ENCODE measurements around the gene EFCAB11. TPM values are rescaled to one million over a fixed set of nuclear protein-coding genes. Genes with fewer than 3 reads are reported as not detected.

EFCAB11 gene
- total and polyA plus RNA-seq, 9 of the 15 experiments (the other 6 are each of a cell fraction or from before 2014, with no cell fraction given) = 13.4 to 37.9 (median 17.4) TPM

DNA sequence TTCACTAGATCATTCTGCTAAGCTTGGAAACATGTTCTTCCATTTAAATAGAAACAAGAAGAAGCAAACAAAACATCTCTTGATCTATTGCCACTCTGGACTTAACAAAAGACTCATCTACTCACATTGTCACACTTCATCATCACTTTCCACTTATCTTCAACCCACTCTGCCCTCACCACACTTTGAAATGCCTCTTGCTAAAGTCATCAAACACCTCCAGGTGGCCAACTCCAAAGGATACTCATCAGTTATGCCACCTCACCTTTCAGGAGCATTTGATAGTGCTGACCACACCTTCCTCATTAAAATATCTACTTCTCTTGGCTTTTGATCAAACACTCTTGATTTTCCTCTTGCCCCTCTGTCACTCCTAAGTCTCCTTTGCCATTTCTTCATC is 7.2 kb downstream of the EFCAB11 start (continued):
- TF ChIP-seq, protein P1, sequence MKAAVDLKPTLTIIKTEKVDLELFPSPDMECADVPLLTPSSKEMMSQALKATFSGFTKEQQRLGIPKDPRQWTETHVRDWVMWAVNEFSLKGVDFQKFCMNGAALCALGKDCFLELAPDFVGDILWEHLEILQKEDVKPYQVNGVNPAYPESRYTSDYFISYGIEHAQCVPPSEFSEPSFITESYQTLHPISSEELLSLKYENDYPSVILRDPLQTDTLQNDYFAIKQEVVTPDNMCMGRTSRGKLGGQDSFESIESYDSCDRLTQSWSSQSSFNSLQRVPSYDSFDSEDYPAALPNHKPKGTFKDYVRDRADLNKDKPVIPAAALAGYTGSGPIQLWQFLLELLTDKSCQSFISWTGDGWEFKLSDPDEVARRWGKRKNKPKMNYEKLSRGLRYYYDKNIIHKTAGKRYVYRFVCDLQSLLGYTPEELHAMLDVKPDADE (conservative IDR thresholded peaks at IDR 0.05; ENCODE audit: control insufficient read depth, low read depth, low read length) = no peak
- no peak for TF ChIP-seq SMAD4 (CRISPR knock-in tag; conservative IDR thresholded peaks at IDR 0.05)
- TF ChIP-seq ZZZ3 (IDR thresholded peaks at IDR 0.05) = no peak
- no peak for TF ChIP-seq ZC3H8 (IDR thresholded peaks at IDR 0.05)
- TF ChIP-seq ZNF77 (CRISPR knock-in tag; IDR thresholded peaks at IDR 0.05) = no peak
- TF ChIP-seq FOXA1 (IDR thresholded peaks at IDR 0.05; ENCODE audit: borderline replicate concordance) = no peak
- no peak for TF ChIP-seq SP1 (CRISPR knock-in tag; IDR thresholded peaks at IDR 0.05)
- TF ChIP-seq STAT5B (CRISPR knock-in tag; IDR thresholded peaks at IDR 0.05) = no peak
- no peak for TF ChIP-seq CBX1 (IDR thresholded peaks at IDR 0.05; ENCODE audit: low read depth)

DNA sequence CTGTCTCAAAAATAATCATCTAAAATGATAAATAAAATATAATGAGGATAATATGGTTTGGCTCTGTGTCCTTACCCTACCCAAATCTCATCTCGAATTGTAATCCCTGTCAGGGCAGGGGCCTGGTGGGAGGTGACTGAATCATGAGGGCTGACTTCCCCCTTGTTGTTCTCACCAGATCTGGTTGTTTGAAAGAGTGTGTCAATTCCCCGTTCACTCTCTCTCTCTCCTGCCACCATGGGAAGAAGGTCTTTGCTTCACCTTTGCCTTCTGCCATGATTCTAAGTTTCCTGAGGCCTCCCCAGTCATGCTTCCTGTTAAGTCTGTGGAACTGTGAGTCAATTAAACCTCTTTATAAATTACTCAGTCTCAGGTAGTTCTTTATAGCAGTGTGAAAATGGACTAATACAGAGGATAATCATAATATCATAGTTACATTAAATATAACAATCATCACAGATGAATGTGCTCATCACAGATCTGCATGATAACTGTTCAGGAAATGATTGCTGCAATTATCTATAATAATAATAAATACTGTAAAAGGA is 12.6 kb downstream of the EFCAB11 start:
- in situ Hi-C loops (cut with MboI) = loop anchor here (25.0 kb wide), 1 partner anchor 295 kb away; no protein-coding TSS in a partner anchor
- no peak for FAIRE-seq
- H4K20me1 ChIP-seq (replicated peaks; ENCODE audit: control insufficient read depth, insufficient read depth, low read length) = no peaks in the 10 kb centered on the region
- H3K36me3 ChIP-seq (ENCODE audit: control insufficient read depth, insufficient read depth, low read length) = no peaks in the 10 kb centered on the region
- DNase-seq (ENCODE audit: extremely low read depth in 1 of 4, low spot score in 3 of 4) = no peak
- H2AFZ ChIP-seq (ENCODE audit: low read depth, low read length) = no peak overlapping the region
- no TSS peak for BruUV-seq (replicated peaks)
- no peaks in the 10 kb centered on the region for H3K9me1 ChIP-seq (ENCODE audit: control insufficient read depth, insufficient read depth, low read length)
- CTCF ChIA-PET (ENCODE audit: low intra/inter-chr PET ratio) = no interaction called here
- 60% methylated on average over 2 of the region's 2 CpGs for WGBS (ENCODE audit: insufficient coverage, low coverage, missing lambda C conversion rate)
- H3K9ac ChIP-seq (ENCODE audit: insufficient read depth in 1 of 2, low read depth in 2 of 2, low read length in 2 of 2) = no peak overlapping the region
- H3K4me3 ChIP-seq = no peak overlapping the region
- H3K27me3 ChIP-seq (ENCODE audit: control insufficient read depth in 2 of 2, insufficient read depth in 2 of 2, low read length in 2 of 2) = no peaks in the 10 kb centered on the region
- intact Hi-C loops (cut with micrococcal nuclease) = no loop called here
- POLR2A ChIA-PET = interaction anchor here (0.9 kb wide), 1 partner anchor 11 kb away, joined by 3 read pairs; no protein-coding TSS in a partner anchor
- no peak for ATAC-seq
- no peaks in the 10 kb centered on the region for H3K9me3 ChIP-seq (replicated peaks; ENCODE audit: control insufficient read depth, insufficient read depth, low read depth, low read length)
- H3K27ac ChIP-seq (ENCODE audit: extremely low read depth, low read depth, low read length) = no peak overlapping the region
- no peaks in the 10 kb centered on the region for H3K4me1 ChIP-seq (replicated peaks in 1 of 2; ENCODE audit: control insufficient read depth in 2 of 2, insufficient read depth in 2 of 2, low read length in 2 of 2)
- H3K79me2 ChIP-seq (ENCODE audit: control insufficient read depth, insufficient read depth, low read length) = no peaks in the 10 kb centered on the region
- H3K4me2 ChIP-seq (ENCODE audit: insufficient read depth, low read length) = no peak overlapping the region
- TF ChIP-seq, protein P2, sequence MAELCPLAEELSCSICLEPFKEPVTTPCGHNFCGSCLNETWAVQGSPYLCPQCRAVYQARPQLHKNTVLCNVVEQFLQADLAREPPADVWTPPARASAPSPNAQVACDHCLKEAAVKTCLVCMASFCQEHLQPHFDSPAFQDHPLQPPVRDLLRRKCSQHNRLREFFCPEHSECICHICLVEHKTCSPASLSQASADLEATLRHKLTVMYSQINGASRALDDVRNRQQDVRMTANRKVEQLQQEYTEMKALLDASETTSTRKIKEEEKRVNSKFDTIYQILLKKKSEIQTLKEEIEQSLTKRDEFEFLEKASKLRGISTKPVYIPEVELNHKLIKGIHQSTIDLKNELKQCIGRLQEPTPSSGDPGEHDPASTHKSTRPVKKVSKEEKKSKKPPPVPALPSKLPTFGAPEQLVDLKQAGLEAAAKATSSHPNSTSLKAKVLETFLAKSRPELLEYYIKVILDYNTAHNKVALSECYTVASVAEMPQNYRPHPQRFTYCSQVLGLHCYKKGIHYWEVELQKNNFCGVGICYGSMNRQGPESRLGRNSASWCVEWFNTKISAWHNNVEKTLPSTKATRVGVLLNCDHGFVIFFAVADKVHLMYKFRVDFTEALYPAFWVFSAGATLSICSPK (IDR thresholded peaks at IDR 0.05; ENCODE audit: borderline replicate concordance) = no peak
- no peak for TF ChIP-seq CCAR2 (IDR thresholded peaks at IDR 0.05; ENCODE audit: low read depth, low read length)
- TF ChIP-seq PCBP2 (IDR thresholded peaks at IDR 0.05; ENCODE audit: low read depth, low read length, poor library complexity, severe bottlenecking) = no peak
- no peak for TF ChIP-seq POLR2B (IDR thresholded peaks at IDR 0.05; ENCODE audit: low read depth, partially characterized antibody)
- no peak for TF ChIP-seq ZNF696 (CRISPR knock-in tag; conservative IDR thresholded peaks at IDR 0.05)
- TF ChIP-seq, protein P3, sequence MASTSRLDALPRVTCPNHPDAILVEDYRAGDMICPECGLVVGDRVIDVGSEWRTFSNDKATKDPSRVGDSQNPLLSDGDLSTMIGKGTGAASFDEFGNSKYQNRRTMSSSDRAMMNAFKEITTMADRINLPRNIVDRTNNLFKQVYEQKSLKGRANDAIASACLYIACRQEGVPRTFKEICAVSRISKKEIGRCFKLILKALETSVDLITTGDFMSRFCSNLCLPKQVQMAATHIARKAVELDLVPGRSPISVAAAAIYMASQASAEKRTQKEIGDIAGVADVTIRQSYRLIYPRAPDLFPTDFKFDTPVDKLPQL (IDR thresholded peaks at IDR 0.05; ENCODE audit: extremely low read depth, insufficient read length) = no peak
